HUES6 (cell line): ENCODE data around the gene MINDY3.

Source experiments
- H3K27ac ChIP-seq: 2 replicates; pipeline ENCODE4 v1.7.0; 2013; ENCODE audit warnings: low read depth, mild to moderate bottlenecking, low read length, inconsistent platforms
- H3K27me3 ChIP-seq: 2 replicates; pipeline ENCODE4 v1.6.1; 2013; ENCODE audit warnings: low read length; ENCODE audit not compliant: control insufficient read depth, insufficient read depth
- H3K36me3 ChIP-seq: 2 replicates; pipeline ENCODE4 v1.6.1; 2013; ENCODE audit warnings: low read length; ENCODE audit not compliant: control insufficient read depth, insufficient read depth
- H3K4me1 ChIP-seq: 2 replicates; pipeline ENCODE4 v1.6.1; 2013; ENCODE audit warnings: low read length; ENCODE audit not compliant: control insufficient read depth, insufficient read depth
- H3K4me3 ChIP-seq: 2 replicates; pipeline ENCODE4 v1.5.1; 2013; ENCODE audit warnings: low read depth, low read length
- H3K9ac ChIP-seq: one replicate; pipeline ENCODE4 v1.6.1; 2013; ENCODE audit warnings: mild to moderate bottlenecking, low read length
- H3K9me3 ChIP-seq: 2 replicates; pipeline ENCODE4 v1.6.1; 2013; ENCODE audit warnings: low read depth, low read length; ENCODE audit not compliant: control insufficient read depth, insufficient read depth

The MINDY3 gene

GRCh38 chr10:15805395-15806058 lies 54.8 kb downstream of the MINDY3 start:
- Histone ChIP-seq H3K36me3 (peaks cover 1% of the 10 kb centered on the region; the same call in 1 of the 2 replicates), H3K27me3 (no peaks in the 10 kb centered on the region), H3K9me3 (no peaks in the 10 kb centered on the region), H3K4me3 (no peak overlapping the region), H3K4me1 (peaks cover 6% of the 10 kb centered on the region; the same call in 1 of the 2 replicates), H3K27ac (no peak overlapping the region), H3K9ac (no peak overlapping the region)

DNA sequence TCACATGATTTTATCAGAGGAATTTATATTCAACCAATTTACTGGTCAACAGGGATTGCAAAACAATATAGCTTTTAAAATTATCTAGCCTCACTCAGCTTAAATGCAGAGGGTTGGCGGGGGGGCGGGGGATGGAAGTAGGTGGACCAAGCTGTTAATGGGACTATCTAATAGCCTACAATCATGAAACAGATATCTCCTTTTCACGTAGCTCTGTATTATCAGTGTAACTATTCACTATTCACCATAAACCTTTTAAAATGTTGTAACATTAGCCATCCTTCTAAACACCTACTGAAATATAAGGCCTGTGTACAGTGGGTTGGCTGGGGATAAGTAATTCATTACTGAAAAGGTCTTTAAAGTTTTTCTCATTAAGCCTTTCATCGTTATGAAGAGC lies 56.2 kb downstream of the MINDY3 start:
- Histone ChIP-seq H3K9ac (no peak overlapping the region), H3K9me3 (no peaks in the 10 kb centered on the region), H3K36me3 (peaks cover 7% of the 10 kb centered on the region; the same call in 1 of the 2 replicates), H3K27ac (no peak overlapping the region), H3K27me3 (no peaks in the 10 kb centered on the region), H3K4me3 (no peak overlapping the region), H3K4me1 (peaks cover 6% of the 10 kb centered on the region; the same call in 1 of the 2 replicates)

- Histone ChIP-seq H3K9me3 (no peaks in the 10 kb centered on the region), H3K4me1 (peaks cover 6% of the 10 kb centered on the region; the same call in 1 of the 2 replicates), H3K27me3 (no peaks in the 10 kb centered on the region), H3K9ac (no peak overlapping the region), H3K4me3 (no peak overlapping the region), H3K27ac (peak overlapping the region; percentile 25; the same call in 1 of the 2 replicates), H3K36me3 (peaks cover 7% of the 10 kb centered on the region; the same call in 1 of the 2 replicates)
These were observed 57.8 kb downstream of the MINDY3 start for GRCh38 chr10:15802375-15802949.

- H3K36me3 ChIP-seq = peaks cover 7% of the 10 kb centered on the region; the same call in 1 of the 2 replicates
- no peaks in the 10 kb centered on the region for H3K9me3 ChIP-seq
- H3K4me1 ChIP-seq = peaks cover 6% of the 10 kb centered on the region; the same call in 1 of the 2 replicates
- no peak overlapping the region for H3K4me3 ChIP-seq
- no peaks in the 10 kb centered on the region for H3K27me3 ChIP-seq
- no peak overlapping the region for H3K9ac ChIP-seq
- H3K27ac ChIP-seq = no peak overlapping the region
These were observed 58.7 kb downstream of the MINDY3 start for GRCh38 chr10:15801641-15802040.

GRCh38 chr10:15801147-15801546 lies 59.2 kb downstream of the MINDY3 start:
- no peak overlapping the region for H3K4me3 ChIP-seq
- H3K9me3 ChIP-seq = no peaks in the 10 kb centered on the region
- H3K27me3 ChIP-seq = no peaks in the 10 kb centered on the region
- H3K27ac ChIP-seq = no peak overlapping the region
- H3K4me1 ChIP-seq = peaks cover 6% of the 10 kb centered on the region; the same call in 1 of the 2 replicates
- no peak overlapping the region for H3K9ac ChIP-seq
- H3K36me3 ChIP-seq = peaks cover 7% of the 10 kb centered on the region; the same call in 1 of the 2 replicates

DNA sequence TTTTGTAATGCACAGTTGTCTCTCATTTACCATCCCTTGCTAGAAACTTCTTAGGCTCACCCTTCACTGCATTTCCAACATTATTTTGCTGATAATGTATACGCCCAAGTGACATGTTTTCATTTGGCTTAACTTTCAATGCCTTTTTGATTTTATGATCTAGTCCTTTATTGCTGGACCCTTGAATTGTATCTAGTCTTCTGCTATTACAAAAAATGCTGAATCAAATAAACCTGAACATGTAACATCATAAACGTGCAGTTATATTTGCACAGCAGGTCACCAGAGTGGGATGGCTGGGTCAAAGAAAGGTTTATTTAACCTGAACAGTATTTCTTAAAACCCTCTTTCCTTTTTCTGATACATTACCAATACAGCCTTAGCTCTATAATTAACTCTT lies 63.0 kb downstream of the MINDY3 start:
- H3K36me3 ChIP-seq = peaks cover 7% of the 10 kb centered on the region; the same call in 1 of the 2 replicates
- no peaks in the 10 kb centered on the region for H3K9me3 ChIP-seq
- H3K27me3 ChIP-seq = no peaks in the 10 kb centered on the region
- H3K4me3 ChIP-seq = no peak overlapping the region
- no peak overlapping the region for H3K27ac ChIP-seq
- H3K9ac ChIP-seq = no peak overlapping the region
- H3K4me1 ChIP-seq = peaks cover 2% of the 10 kb centered on the region; the same call in 1 of the 2 replicates

- H3K27ac ChIP-seq = no peak overlapping the region
- no peak overlapping the region for H3K4me3 ChIP-seq
- H3K27me3 ChIP-seq = no peaks in the 10 kb centered on the region
- H3K9me3 ChIP-seq = no peaks in the 10 kb centered on the region
- no peaks in the 10 kb centered on the region; the same call in 1 of the 2 replicates for H3K4me1 ChIP-seq
- peaks cover 7% of the 10 kb centered on the region; the same call in 1 of the 2 replicates for H3K36me3 ChIP-seq
- H3K9ac ChIP-seq = no peak overlapping the region
These were observed 63.5 kb downstream of the MINDY3 start for GRCh38 chr10:15796762-15797161.

GRCh38 chr10:15796098-15796759 lies 64.1 kb downstream of the MINDY3 start:
- H3K4me3 ChIP-seq = no peak overlapping the region
- H3K9ac ChIP-seq = no peak overlapping the region
- H3K27ac ChIP-seq = no peak overlapping the region
- H3K9me3 ChIP-seq = no peaks in the 10 kb centered on the region
- no peaks in the 10 kb centered on the region; the same call in 1 of the 2 replicates for H3K4me1 ChIP-seq
- H3K36me3 ChIP-seq = peaks cover 7% of the 10 kb centered on the region; the same call in 1 of the 2 replicates
- H3K27me3 ChIP-seq = no peaks in the 10 kb centered on the region

DNA sequence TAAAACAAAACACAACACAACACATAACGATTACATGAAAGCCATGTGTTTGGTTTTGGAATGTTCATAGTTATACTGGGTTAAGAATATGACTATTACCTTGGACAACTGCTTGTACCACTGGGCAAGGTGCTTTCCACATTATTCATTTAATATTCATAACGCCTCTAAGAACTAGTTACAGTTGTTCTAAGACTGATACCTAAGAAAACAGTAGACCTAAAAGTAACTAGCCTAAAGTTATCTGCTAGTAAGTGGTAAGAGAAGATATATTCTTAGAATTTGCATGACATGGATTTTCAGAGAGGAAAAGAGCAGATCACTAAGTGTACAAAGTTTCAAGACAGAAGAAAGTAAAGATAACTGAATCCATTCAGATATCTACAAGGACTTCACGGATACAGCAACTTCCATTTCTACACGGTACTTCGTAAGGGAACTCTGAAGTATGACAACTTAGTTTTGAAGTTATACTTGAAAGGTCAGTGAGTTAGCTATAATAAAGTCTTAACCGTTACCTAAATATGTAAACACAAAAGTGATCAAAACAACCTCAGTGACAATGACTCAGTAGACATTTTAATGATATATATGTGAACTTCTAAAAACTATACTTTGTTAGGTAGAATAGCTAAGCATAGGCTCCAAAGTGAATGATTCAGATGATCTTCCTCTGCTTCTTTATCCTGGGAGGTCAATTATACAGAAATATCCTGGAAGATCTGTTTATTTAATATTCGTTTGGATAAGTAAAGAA lies 65.1 kb downstream of the MINDY3 start:
- Histone ChIP-seq H3K4me1 (no peaks in the 10 kb centered on the region; the same call in 1 of the 2 replicates), H3K9ac (no peak overlapping the region), H3K4me3 (no peak overlapping the region), H3K9me3 (no peaks in the 10 kb centered on the region), H3K27ac (no peak overlapping the region), H3K36me3 (peaks cover 2% of the 10 kb centered on the region; the same call in 1 of the 2 replicates), H3K27me3 (no peaks in the 10 kb centered on the region)

GRCh38 chr10:15794569-15794968 lies 65.7 kb downstream of the MINDY3 start:
- Histone ChIP-seq H3K9me3 (no peaks in the 10 kb centered on the region), H3K4me3 (no peak overlapping the region), H3K27me3 (no peaks in the 10 kb centered on the region), H3K4me1 (no peaks in the 10 kb centered on the region; the same call in 1 of the 2 replicates), H3K27ac (no peak overlapping the region), H3K9ac (no peak overlapping the region), H3K36me3 (no peaks in the 10 kb centered on the region)
